Stomach (tissue), 9 donors: ENCODE results near the gene STK24. TPM values are rescaled to one million over a fixed set of nuclear protein-coding genes. Genes with fewer than 3 reads are reported as not detected.

Experiments
- DNase-seq, 2 donors: peaks; one replicate each; pipeline versions ENCODE4 v3.0.0 to v3.0.0-alpha.2; 2013 to 2019
- H3K27ac ChIP-seq, 5 donors: fragments of 200-600 bp in 4 of 5; sonication (generic) in 4 of 5; one replicate each; pipeline ENCODE4 v1.5.1; 2013 to 2019; ENCODE audit warnings: mild to moderate bottlenecking in 1 of 5, moderate library complexity in 1 of 5
- H3K27me3 ChIP-seq, 3 donors: fragments of 200-600 bp; sonication (generic); one replicate each; pipeline ENCODE4 v1.5.1; 2017 to 2019; ENCODE audit warnings: mixed run types in 1 of 3
- H3K36me3 ChIP-seq, 4 donors: fragments of 200-600 bp; sonication (generic); 1 replicate in 3 of 4; 2 replicates in 1 of 4; pipeline ENCODE4 v1.5.1; 2016 to 2019
- H3K4me1 ChIP-seq, 4 donors: fragments of 200-600 bp; sonication (generic); one replicate each; pipeline ENCODE4 v1.5.1; 2016 to 2019
- H3K4me3 ChIP-seq, 4 donors: fragments of 200-600 bp; sonication (generic) in 3 of 4; one replicate each; pipeline ENCODE4 v1.5.1; 2016 to 2019; ENCODE audit warnings: mild to moderate bottlenecking in 1 of 4
- H3K9me3 ChIP-seq, 4 donors: fragments of 200-600 bp; sonication (generic); one replicate each; pipeline ENCODE4 v1.5.1; 2016 to 2019
- CTCF ChIP-seq, 7 experiments: fragments of 450-650 bp in 4 of 7; fragments of 200-600 bp in 3 of 7; sonication (generic) in 3 of 7; IDR thresholded peaks; one replicate each; pipeline ENCODE4 v1.5.1; 2016 to 2019; ENCODE audit warnings: antibody characterized with exemption in 7 of 7, control low read depth in 2 of 7, mild to moderate bottlenecking in 1 of 7
- EP300 ChIP-seq: sonication (generic); formaldehyde crosslinking; IDR thresholded peaks from one replicate; pipeline ENCODE4 v1.6.1; 2017; ENCODE audit warnings: antibody characterized with exemption
- POLR2A ChIP-seq, 4 donors: fragments of 450-650 bp; IDR thresholded peaks; one replicate each; pipeline ENCODE4 v1.6.1; 2016; ENCODE audit warnings: antibody characterized with exemption in 4 of 4, control low read depth in 2 of 4, mild to moderate bottlenecking in 1 of 4, moderate library complexity in 1 of 4
- POLR2AphosphoS5 ChIP-seq, 3 donors: sonication (generic); formaldehyde crosslinking; IDR thresholded peaks; one replicate each; pipeline ENCODE4 v1.6.1; 2016; ENCODE audit warnings: antibody characterized with exemption in 3 of 3
- WGBS, 5 donors: extraction: QIAGEN DNeasy Blood & Tissue Kit in 3 of 5; methylation state at CpG; one replicate each; pipeline versions ENCODE4 v1.1.5 to v1.1.7; 2013 to 2018; 5-methylcytosine and 5-hydroxymethylcytosine counted together
- intact Hi-C: fragments of 100-400 bp; cut with DNase I; formaldehyde crosslinking; loops from one replicate; pipeline ENCODE4 v1.15.1; 2023; ENCODE audit warnings: low total_unique reads
- polyA plus RNA-seq, 3 donors: library from polyadenylated mRNA; stranded (reverse); fragments of 200-250 nt; gene quantifications; one replicate each; pipeline ENCODE4 v1.2.3, GENCODE V29; 2013
- total RNA-seq, 5 donors: library from RNA; depleted of rRNA; stranded (reverse); fragments of >200 nt; gene quantifications; one replicate each; pipeline versions ENCODE4 v1.1.0 to v1.2.3, GENCODE V29; 2014 to 2016
- donor health status: healthy with polysubstance abuse.
- donor health status: Bipolar disorder and iron deficiency.
- donor health status: healthy.

STK24 gene
- total and polyA plus RNA-seq, 8 donors: 33.0 to 139 (median 59.5) TPM

- WGBS, 5 donors: 71 to 96% (median 85%) methylated on average over 5 of the region's 5 CpGs
- peaks cover 5 to 33% (median 16%) of the 10 kb centered on the region in 4 donors for H3K4me1 ChIP-seq
- no peak overlapping the region for H3K4me3 ChIP-seq
- no peaks in the 10 kb centered on the region for H3K9me3 ChIP-seq
- no peak for DNase-seq
- no peak for TF ChIP-seq POLR2A (IDR thresholded peaks at IDR 0.05)
- no peak for TF ChIP-seq CTCF (IDR thresholded peaks at IDR 0.05)
- TF ChIP-seq EP300: no peak
- TF ChIP-seq POLR2AphosphoS5 (IDR thresholded peaks at IDR 0.05): no peak
- peak overlapping the region in 1 of 5 donors; percentile 6 for H3K27ac ChIP-seq
- peaks cover 0 to 49% (median 40%) of the 10 kb centered on the region in 4 donors for H3K36me3 ChIP-seq
- H3K27me3 ChIP-seq: no peaks in the 10 kb centered on the region
- intact Hi-C loops: no loop called here
Observed at GRCh38 chr13:98411013-98411412, 165.9 kb downstream of the STK24 start.

- Histone ChIP-seq H3K27me3 (no peaks in the 10 kb centered on the region), H3K27ac (no peak overlapping the region), H3K4me3 (no peak overlapping the region), H3K4me1 (peaks cover 1 to 33% (median 14%) of the 10 kb centered on the region in 4 donors), H3K9me3 (no peaks in the 10 kb centered on the region), H3K36me3 (peaks cover 0 to 45% (median 40%) of the 10 kb centered on the region in 4 donors)
- intact Hi-C loops: no loop called here
- TF ChIP-seq CTCF (IDR thresholded peaks at IDR 0.05) (no peak), POLR2AphosphoS5 (IDR thresholded peaks at IDR 0.05) (no peak), EP300 (no peak), POLR2A (IDR thresholded peaks at IDR 0.05) (no peak)
- 91 to 93% (median 93%) methylated on average over 11 of the region's 11 CpGs for WGBS, 5 donors
- DNase-seq: no peak
Observed at GRCh38 chr13:98410612-98411011, 166.3 kb downstream of the STK24 start.

- TF ChIP-seq POLR2A (IDR thresholded peaks at IDR 0.05) (no peak), CTCF (IDR thresholded peaks at IDR 0.05) (no peak), EP300 (no peak), POLR2AphosphoS5 (IDR thresholded peaks at IDR 0.05) (no peak)
- intact Hi-C loops: no loop called here
- Histone ChIP-seq H3K27ac (no peak overlapping the region), H3K27me3 (no peaks in the 10 kb centered on the region), H3K9me3 (no peaks in the 10 kb centered on the region), H3K36me3 (peaks cover 0 to 36% (median 31%) of the 10 kb centered on the region in 4 donors), H3K4me3 (no peak overlapping the region), H3K4me1 (peaks cover 0 to 33% (median 11%) of the 10 kb centered on the region in 4 donors)
- DNase-seq: no peak
- 95 to 97% (median 97%) methylated on average over 13 of the region's 13 CpGs for WGBS, 5 donors
Observed at GRCh38 chr13:98409281-98409680, 167.6 kb downstream of the STK24 start.

- Histone ChIP-seq H3K36me3 (peaks cover 0 to 34% (median 29%) of the 10 kb centered on the region in 4 donors), H3K27ac (no peak overlapping the region), H3K4me1 (peaks cover 0 to 33% (median 11%) of the 10 kb centered on the region in 4 donors), H3K4me3 (no peak overlapping the region), H3K9me3 (no peaks in the 10 kb centered on the region), H3K27me3 (no peaks in the 10 kb centered on the region)
- DNase-seq: no peak
- no peak for TF ChIP-seq EP300
- no peak for TF ChIP-seq CTCF (IDR thresholded peaks at IDR 0.05)
- TF ChIP-seq POLR2AphosphoS5 (IDR thresholded peaks at IDR 0.05): no peak
- TF ChIP-seq POLR2A (IDR thresholded peaks at IDR 0.05): no peak
- WGBS, 5 donors: 91 to 96% (median 92%) methylated on average over 4 of the region's 4 CpGs
- intact Hi-C loops: no loop called here
Observed at GRCh38 chr13:98407575-98407974, 169.3 kb downstream of the STK24 start.
